ENCODE data around the gene PERM1. TPM values are rescaled to one million over a fixed set of nuclear protein-coding genes. Genes with fewer than 3 reads are reported as not detected.

The PERM1 gene
- total and polyA plus RNA-seq, 9 of the 15 experiments (the other 6 are each of a cell fraction or from before 2014, with no cell fraction given) = not detected

DNA sequence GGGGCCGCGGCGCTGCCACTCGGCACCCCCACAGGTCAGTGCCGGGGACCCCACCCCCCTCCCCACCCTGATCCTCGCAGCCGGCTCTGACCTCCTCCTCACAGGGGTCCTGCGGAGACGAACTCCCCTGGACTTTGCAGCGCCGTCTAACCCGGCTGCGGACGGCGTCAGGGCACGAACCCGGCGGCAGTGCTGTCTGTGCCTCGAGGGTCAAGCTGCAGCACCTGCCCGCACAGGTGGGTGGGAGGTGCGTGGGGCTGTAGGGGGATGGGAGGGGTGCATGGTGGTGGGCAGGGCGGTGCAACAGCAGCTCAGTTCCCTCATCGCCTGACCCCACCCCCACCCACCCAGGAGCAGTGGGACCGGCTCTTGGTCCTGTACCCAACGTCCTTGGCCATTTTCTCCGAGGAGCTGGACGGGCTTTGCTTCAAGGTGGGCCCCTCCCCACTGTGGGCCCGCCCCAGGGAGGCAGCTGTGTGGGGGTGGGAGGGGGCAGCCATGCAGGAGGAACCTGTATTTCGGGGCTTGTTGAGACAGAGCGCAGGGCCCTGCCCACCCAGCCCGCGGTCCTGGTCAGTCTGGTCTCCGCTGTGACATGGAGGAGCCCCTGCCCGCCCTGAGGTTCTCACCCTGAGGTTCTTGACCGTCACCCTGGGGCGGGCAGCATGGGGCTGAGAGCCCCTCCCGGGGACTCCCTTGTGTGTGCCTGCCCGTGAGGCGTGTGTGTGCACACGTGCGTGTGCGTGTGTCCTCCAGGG, 10.7 kb downstream of the PERM1 start (continued):
- TF ChIP-seq NFYB (IDR thresholded peaks at IDR 0.05; ENCODE audit: extremely low read depth, insufficient read length) (no peak), TGIF2 (CRISPR knock-in tag; IDR thresholded peaks at IDR 0.05) (no peak), PML (IDR thresholded peaks at IDR 0.05; ENCODE audit: low read length) (no peak), TBP (optimal IDR thresholded peaks at IDR 0.05; ENCODE audit: low read depth, low read length) (no peak), ZNF589 (CRISPR knock-in tag; IDR thresholded peaks at IDR 0.05; ENCODE audit: low read depth) (no peak), MAZ (CRISPR knock-in tag; conservative IDR thresholded peaks at IDR 0.05 in 1 of 2, IDR thresholded peaks at IDR 0.05 in 1 of 2) (no peak), SUPT5H (IDR thresholded peaks at IDR 0.05) (no peak), HCFC1 (IDR thresholded peaks at IDR 0.05; ENCODE audit: low read depth, low read length) (no peak), DMBX1 (CRISPR knock-in tag; IDR thresholded peaks at IDR 0.05; ENCODE audit: borderline replicate concordance) (no peak)
- TF ChIP-seq, protein P1, sequence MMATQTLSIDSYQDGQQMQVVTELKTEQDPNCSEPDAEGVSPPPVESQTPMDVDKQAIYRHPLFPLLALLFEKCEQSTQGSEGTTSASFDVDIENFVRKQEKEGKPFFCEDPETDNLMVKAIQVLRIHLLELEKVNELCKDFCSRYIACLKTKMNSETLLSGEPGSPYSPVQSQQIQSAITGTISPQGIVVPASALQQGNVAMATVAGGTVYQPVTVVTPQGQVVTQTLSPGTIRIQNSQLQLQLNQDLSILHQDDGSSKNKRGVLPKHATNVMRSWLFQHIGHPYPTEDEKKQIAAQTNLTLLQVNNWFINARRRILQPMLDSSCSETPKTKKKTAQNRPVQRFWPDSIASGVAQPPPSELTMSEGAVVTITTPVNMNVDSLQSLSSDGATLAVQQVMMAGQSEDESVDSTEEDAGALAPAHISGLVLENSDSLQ (IDR thresholded peaks at IDR 0.05) = no peak
- TF ChIP-seq, protein P2, sequence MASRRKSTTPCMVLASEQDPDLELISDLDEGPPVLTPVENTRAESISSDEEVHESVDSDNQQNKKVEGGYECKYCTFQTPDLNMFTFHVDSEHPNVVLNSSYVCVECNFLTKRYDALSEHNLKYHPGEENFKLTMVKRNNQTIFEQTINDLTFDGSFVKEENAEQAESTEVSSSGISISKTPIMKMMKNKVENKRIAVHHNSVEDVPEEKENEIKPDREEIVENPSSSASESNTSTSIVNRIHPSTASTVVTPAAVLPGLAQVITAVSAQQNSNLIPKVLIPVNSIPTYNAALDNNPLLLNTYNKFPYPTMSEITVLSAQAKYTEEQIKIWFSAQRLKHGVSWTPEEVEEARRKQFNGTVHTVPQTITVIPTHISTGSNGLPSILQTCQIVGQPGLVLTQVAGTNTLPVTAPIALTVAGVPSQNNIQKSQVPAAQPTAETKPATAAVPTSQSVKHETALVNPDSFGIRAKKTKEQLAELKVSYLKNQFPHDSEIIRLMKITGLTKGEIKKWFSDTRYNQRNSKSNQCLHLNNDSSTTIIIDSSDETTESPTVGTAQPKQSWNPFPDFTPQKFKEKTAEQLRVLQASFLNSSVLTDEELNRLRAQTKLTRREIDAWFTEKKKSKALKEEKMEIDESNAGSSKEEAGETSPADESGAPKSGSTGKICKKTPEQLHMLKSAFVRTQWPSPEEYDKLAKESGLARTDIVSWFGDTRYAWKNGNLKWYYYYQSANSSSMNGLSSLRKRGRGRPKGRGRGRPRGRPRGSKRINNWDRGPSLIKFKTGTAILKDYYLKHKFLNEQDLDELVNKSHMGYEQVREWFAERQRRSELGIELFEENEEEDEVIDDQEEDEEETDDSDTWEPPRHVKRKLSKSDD (conservative IDR thresholded peaks at IDR 0.05; ENCODE audit: low read length) = no peak
- TF ChIP-seq, protein P3, sequence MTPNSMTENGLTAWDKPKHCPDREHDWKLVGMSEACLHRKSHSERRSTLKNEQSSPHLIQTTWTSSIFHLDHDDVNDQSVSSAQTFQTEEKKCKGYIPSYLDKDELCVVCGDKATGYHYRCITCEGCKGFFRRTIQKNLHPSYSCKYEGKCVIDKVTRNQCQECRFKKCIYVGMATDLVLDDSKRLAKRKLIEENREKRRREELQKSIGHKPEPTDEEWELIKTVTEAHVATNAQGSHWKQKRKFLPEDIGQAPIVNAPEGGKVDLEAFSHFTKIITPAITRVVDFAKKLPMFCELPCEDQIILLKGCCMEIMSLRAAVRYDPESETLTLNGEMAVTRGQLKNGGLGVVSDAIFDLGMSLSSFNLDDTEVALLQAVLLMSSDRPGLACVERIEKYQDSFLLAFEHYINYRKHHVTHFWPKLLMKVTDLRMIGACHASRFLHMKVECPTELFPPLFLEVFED (CRISPR knock-in tag; conservative IDR thresholded peaks at IDR 0.05) = no peak

All from K562 (cell line).